H9 (cell line): ENCODE measurements around the gene IST1. TPM values are rescaled to one million over a fixed set of nuclear protein-coding genes. Genes with fewer than 3 reads are reported as not detected.

Experiments
- DNase-seq: peaks from one replicate; pipeline ENCODE4 v3.0.0-alpha.2; 2017
- H2AFZ ChIP-seq: one replicate; pipeline ENCODE4 v1.6.1; 2013; ENCODE audit warnings: mild to moderate bottlenecking, low read length, control low read depth, moderate library complexity
- H2AK5ac ChIP-seq: 2 replicates; pipeline ENCODE4 v1.6.1; 2013; ENCODE audit warnings: low read length, control low read depth, mixed read lengths; ENCODE audit not compliant: insufficient read length
- H2BK120ac ChIP-seq: one replicate; pipeline ENCODE4 v1.6.1; 2013; ENCODE audit warnings: low read depth, mild to moderate bottlenecking, low read length, control low read depth, inconsistent platforms; ENCODE audit not compliant: poor library complexity, severe bottlenecking
- H2BK12ac ChIP-seq: 2 replicates; pipeline ENCODE4 v1.6.1; 2013; ENCODE audit warnings: low read length, control low read depth, mixed read lengths, low read depth; ENCODE audit not compliant: insufficient read length
- H2BK15ac ChIP-seq: 2 replicates; pipeline ENCODE4 v1.6.1; 2013; ENCODE audit warnings: low read depth, low read length, control low read depth
- H2BK20ac ChIP-seq: one replicate; pipeline ENCODE4 v1.6.1; 2013; ENCODE audit warnings: low read depth, mild to moderate bottlenecking, low read length, control low read depth, inconsistent platforms; ENCODE audit not compliant: poor library complexity, severe bottlenecking
- H2BK5ac ChIP-seq: 2 replicates; pipeline ENCODE4 v1.6.1; 2013; ENCODE audit warnings: low read length, control low read depth, mixed read lengths; ENCODE audit not compliant: insufficient read length
- H3K14ac ChIP-seq: 2 replicates; pipeline ENCODE4 v1.6.1; 2013; ENCODE audit warnings: low read length, control low read depth; ENCODE audit not compliant: insufficient read depth
- H3K18ac ChIP-seq: 2 replicates; pipeline ENCODE4 v1.6.1; 2013; ENCODE audit warnings: low read depth, mild to moderate bottlenecking, mixed read lengths, low read length, control low read depth; ENCODE audit not compliant: insufficient read length
- H3K23ac ChIP-seq: 2 replicates; pipeline ENCODE4 v1.6.1; 2013; ENCODE audit warnings: low read length, control low read depth, mixed read lengths, low read depth; ENCODE audit not compliant: insufficient read length
- H3K23me2 ChIP-seq: 2 replicates; pipeline ENCODE4 v1.6.1; 2013; ENCODE audit warnings: low read depth, mild to moderate bottlenecking, mixed read lengths, low read length, control low read depth; ENCODE audit not compliant: insufficient read length, poor library complexity, severe bottlenecking
- H3K27ac ChIP-seq: 2 replicates; pipeline ENCODE4 v1.5.1; 2013; ENCODE audit warnings: low read length, control low read depth, mixed read lengths, low read depth; ENCODE audit not compliant: insufficient read length
- H3K27me3 ChIP-seq: 2 replicates; pipeline ENCODE4 v1.6.1; 2013; ENCODE audit warnings: low read length, control low read depth, inconsistent platforms; ENCODE audit not compliant: insufficient read depth
- H3K4ac ChIP-seq: 2 replicates; pipeline ENCODE4 v1.6.1; 2013; ENCODE audit warnings: low read depth, mild to moderate bottlenecking, control low read depth, inconsistent platforms, low read length, moderate library complexity
- H3K4me1 ChIP-seq: 2 replicates; pipeline ENCODE4 v1.6.1; 2013; ENCODE audit warnings: low read length, control low read depth, inconsistent platforms; ENCODE audit not compliant: insufficient read depth
- H3K4me2 ChIP-seq: 2 replicates; pipeline ENCODE4 v1.6.1; 2013; ENCODE audit warnings: low read length, control low read depth, mixed read lengths; ENCODE audit not compliant: insufficient read length, insufficient read depth
- H3K56ac ChIP-seq: 2 replicates; pipeline ENCODE4 v1.6.1; 2013; ENCODE audit warnings: low read depth, mild to moderate bottlenecking, mixed read lengths, low read length, control low read depth; ENCODE audit not compliant: insufficient read length
- H3K79me1 ChIP-seq: 2 replicates; pipeline ENCODE4 v1.6.1; 2013; ENCODE audit warnings: low read depth, mild to moderate bottlenecking, moderate library complexity, low read length, control low read depth, inconsistent platforms; ENCODE audit not compliant: insufficient read depth, poor library complexity, severe bottlenecking
- H3K79me2 ChIP-seq: 2 replicates; pipeline ENCODE4 v1.6.1; 2013; ENCODE audit warnings: low read length, control low read depth, inconsistent platforms; ENCODE audit not compliant: insufficient read depth
- H3K9ac ChIP-seq: 2 replicates; pipeline ENCODE4 v1.6.1; 2013; ENCODE audit warnings: low read length, control low read depth, mixed read lengths; ENCODE audit not compliant: insufficient read length; ENCODE audit errors: extremely low read depth
- H3K9me3 ChIP-seq: one replicate; pipeline ENCODE4 v1.6.1; 2013; ENCODE audit warnings: low read depth, low read length, inconsistent platforms; ENCODE audit not compliant: control insufficient read depth
- H3T11ph ChIP-seq: one replicate; pipeline ENCODE4 v1.6.1; 2013; ENCODE audit warnings: mild to moderate bottlenecking, low read length, control low read depth, inconsistent platforms
- H4K20me1 ChIP-seq: one replicate; pipeline ENCODE4 v1.6.1; 2013; ENCODE audit not compliant: control insufficient read depth, insufficient read length, insufficient read depth
- H4K5ac ChIP-seq: 2 replicates; pipeline ENCODE4 v1.6.1; 2013; ENCODE audit warnings: low read depth, mild to moderate bottlenecking, mixed read lengths, low read length, control low read depth; ENCODE audit not compliant: insufficient read length
- H4K8ac ChIP-seq: replicated peaks from 2 replicates; pipeline ENCODE4 v1.6.1; 2013; ENCODE audit warnings: low read length, control low read depth, mixed read lengths, low read depth; ENCODE audit not compliant: insufficient read length
- H4K91ac ChIP-seq: 2 replicates; pipeline ENCODE4 v1.6.1; 2013; ENCODE audit warnings: low read depth, mild to moderate bottlenecking, moderate library complexity, mixed read lengths, low read length, control low read depth; ENCODE audit not compliant: insufficient read length
- H3K27ac Mint-ChIP-seq, 3 experiments: 2 replicates in 2 of 3; 3 replicates in 1 of 3; pipeline ENCODE4 v1.8.0; 2020 to 2021; ENCODE audit warnings: mixed read lengths in 3 of 3, mild to moderate bottlenecking in 1 of 3, moderate library complexity in 1 of 3
- H3K27me3 Mint-ChIP-seq: 2 replicates; pipeline ENCODE4 v1.8.0; 2021; ENCODE audit warnings: low read depth, mild to moderate bottlenecking, moderate library complexity, mixed read lengths
- H3K36me3 Mint-ChIP-seq, 3 experiments: 2 replicates in 2 of 3; 3 replicates in 1 of 3; pipeline ENCODE4 v1.8.0; 2020 to 2021; ENCODE audit warnings: low read depth in 3 of 3, mixed read lengths in 3 of 3; ENCODE audit not compliant: insufficient read depth in 1 of 3
- H3K4me1 Mint-ChIP-seq, 2 experiments: 2 replicates each; pipeline ENCODE4 v1.8.0; 2020; ENCODE audit warnings: mixed read lengths in 2 of 2
- H3K4me3 Mint-ChIP-seq, 2 experiments: 2 replicates in 1 of 2; 3 replicates in 1 of 2; pipeline ENCODE4 v1.8.0; 2020 to 2021; ENCODE audit warnings: mild to moderate bottlenecking in 2 of 2, mixed read lengths in 2 of 2, moderate library complexity in 1 of 2
- H3K9me3 Mint-ChIP-seq, 2 experiments: 2 replicates in 1 of 2; 3 replicates in 1 of 2; pipeline ENCODE4 v1.8.0; 2020; ENCODE audit warnings: mild to moderate bottlenecking in 2 of 2, mixed read lengths in 2 of 2, moderate library complexity in 1 of 2
- CTCF ChIP-seq: fragments of 200-600 bp; sonication (generic); conservative IDR thresholded peaks from 3 replicates; pipeline ENCODE4 v1.8.0; 2021; ENCODE audit warnings: antibody characterized with exemption, mild to moderate bottlenecking
- WGBS: extraction: QIAGEN DNeasy Blood & Tissue Kit; methylation state at CpG from one replicate; pipeline ENCODE4 v1.1.7; 2013; ENCODE audit warnings: missing lambda C conversion rate, low lambda C conversion rate, mixed read lengths; ENCODE audit not compliant: insufficient read length; ENCODE audit errors: extremely low coverage; 5-methylcytosine and 5-hydroxymethylcytosine counted together
- total RNA-seq: library from RNA; stranded (reverse); gene quantifications from 2 replicates; pipeline ENCODE4 v1.2.1, GENCODE V29; 2021

The IST1 gene
- total RNA-seq, 1 experiment from 2014 or later, result 263 TPM

- Histone ChIP-seq H2AK5ac (no peak overlapping the region), H3K79me2 (peaks cover 68% of the 10 kb centered on the region), H3K27me3 (no peaks in the 10 kb centered on the region), H2AFZ (no peak overlapping the region), H4K91ac (no peak overlapping the region), H3K9me3 (no peaks in the 10 kb centered on the region), H2BK15ac (no peak overlapping the region), H3K14ac (no peak overlapping the region), H3K4me1 (no peaks in the 10 kb centered on the region), H4K8ac (no peak overlapping the region), H3K23me2 (no peaks in the 10 kb centered on the region), H3K4me2 (no peak overlapping the region), H3K4ac (no peak overlapping the region), H3K18ac (no peak overlapping the region), H2BK5ac (no peak overlapping the region), H4K20me1 (no peaks in the 10 kb centered on the region), H3T11ph (no peak overlapping the region), H3K27ac (no peak overlapping the region), H3K79me1 (peaks cover 3% of the 10 kb centered on the region), H2BK20ac (no peak overlapping the region), H3K9ac (no peak overlapping the region), H3K56ac (no peak overlapping the region), H3K23ac (no peak overlapping the region), H2BK120ac (no peak overlapping the region), H4K5ac (no peak overlapping the region), H2BK12ac (no peak overlapping the region)
- Mint-ChIP-seq H3K27ac (peak overlapping the region in 1 of 3 experiments; percentile 20; a peak in 1 of 7 replicates), H3K36me3 (peaks cover 26 to 64% (median 52%) of the 10 kb centered on the region in 3 experiments; a peak in 6 of 7 replicates), H3K27me3 (no peaks in the 10 kb centered on the region), H3K4me3 (no peak overlapping the region), H3K4me1 (peaks cover 16 to 20% of the 10 kb centered on the region in 2 experiments), H3K9me3 (no peaks in the 10 kb centered on the region)
- no peak for TF ChIP-seq CTCF
- WGBS, result no CpG with 5 or more reads among the region's 7 CpGs
- DNase-seq, result no peak
Observed at GRCh38 chr16:71911121-71911520, 15.8 kb downstream of the IST1 start.
